SH-SY5Y (cell line): ENCODE data around the gene ASTL.

Source experiments
- GATA2 ChIP-seq: IDR thresholded peaks from 2 replicates; pipeline ENCODE4 v1.6.1; 2011; ENCODE audit warnings: mild to moderate bottlenecking, low read depth, low read length
- GATA3 ChIP-seq: IDR thresholded peaks from 2 replicates; pipeline ENCODE4 v1.6.1; 2011; ENCODE audit warnings: low read depth, mild to moderate bottlenecking, low read length, moderate library complexity

DNA sequence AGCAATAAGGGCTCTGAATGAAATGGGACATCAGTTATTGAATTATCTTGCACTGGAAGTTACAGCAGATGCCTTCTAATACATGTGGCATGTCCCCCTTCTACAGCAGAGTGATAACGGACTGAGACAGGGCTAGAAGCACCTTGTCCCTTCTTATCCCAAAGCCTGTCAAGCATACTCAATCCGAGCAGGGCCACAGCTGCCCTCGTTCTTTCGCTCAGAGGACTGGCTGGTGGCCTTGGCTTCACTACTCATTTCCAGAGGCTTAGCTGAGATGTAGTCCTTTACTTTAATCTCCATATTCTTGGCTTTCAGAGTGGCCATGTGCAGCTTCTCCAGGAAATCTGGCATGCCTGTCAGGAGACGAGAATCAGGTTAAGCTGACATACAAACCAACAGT, 48.3 kb upstream of the ASTL start:
- TF ChIP-seq GATA2 = no peak
- no peak for TF ChIP-seq GATA3
